GM19372 (cell line): ENCODE measurements around the gene RBP2.

ENCODE experiments used
- ATAC-seq: cut with Tn5 transposase; IDR thresholded peaks from one replicate; pipeline ENCODE4 v1.9.1; 2021; ENCODE audit warnings: mild to moderate bottlenecking, low read depth, moderate library complexity; ENCODE audit not compliant: unreplicated experiment

Gene RBP2

GRCh38 chr3:139482206-139482605 lies 5.9 kb upstream of the RBP2 start:
- no peak for ATAC-seq

GRCh38 chr3:139481116-139481515 lies 4.8 kb upstream of the RBP2 start:
- ATAC-seq: no peak

- no peak for ATAC-seq
Observed at GRCh38 chr3:139480585-139480984, 4.3 kb upstream of the RBP2 start.

GRCh38 chr3:139477710-139478640 lies 1.7 kb upstream of the RBP2 start:
- no peak for ATAC-seq

GRCh38 chr3:139473155-139473771 lies 3.1 kb downstream of the RBP2 start:
- no peak for ATAC-seq

- no peak for ATAC-seq
Observed at GRCh38 chr3:139472380-139473010, 3.8 kb downstream of the RBP2 start.

- no peak for ATAC-seq
Observed at GRCh38 chr3:139470199-139470598, 6.1 kb downstream of the RBP2 start.

- ATAC-seq: no peak
Observed at GRCh38 chr3:139468399-139468798, 7.9 kb downstream of the RBP2 start.

- no peak for ATAC-seq
Observed at GRCh38 chr3:139466360-139466759, 10.0 kb downstream of the RBP2 start.

GRCh38 chr3:139465636-139466035 lies 10.7 kb downstream of the RBP2 start:
- ATAC-seq: no peak

GRCh38 chr3:139463466-139463865 lies 12.8 kb downstream of the RBP2 start:
- no peak for ATAC-seq

- no peak for ATAC-seq
Observed at GRCh38 chr3:139460529-139460928, 15.8 kb downstream of the RBP2 start.

- no peak for ATAC-seq
Observed at GRCh38 chr3:139460076-139460475, 16.2 kb downstream of the RBP2 start.

GRCh38 chr3:139458348-139458747 lies 18.0 kb downstream of the RBP2 start:
- ATAC-seq: no peak

GRCh38 chr3:139457066-139457465 lies 19.2 kb downstream of the RBP2 start:
- ATAC-seq: no peak

GRCh38 chr3:139456386-139456785 lies 19.9 kb downstream of the RBP2 start:
- ATAC-seq: no peak

GRCh38 chr3:139455855-139456254 lies 20.5 kb downstream of the RBP2 start:
- no peak for ATAC-seq

GRCh38 chr3:139455206-139455605 lies 21.1 kb downstream of the RBP2 start:
- ATAC-seq: no peak

GRCh38 chr3:139454346-139454745 lies 22.0 kb downstream of the RBP2 start:
- ATAC-seq: no peak

- ATAC-seq: no peak
Observed at GRCh38 chr3:139450159-139450558, 26.2 kb downstream of the RBP2 start.

- ATAC-seq: no peak
Observed at GRCh38 chr3:139449566-139449965, 26.8 kb downstream of the RBP2 start.
